Hepatocyte (in vitro differentiated cells): ENCODE measurements around the gene LRRC36. TPM values are rescaled to one million over a fixed set of nuclear protein-coding genes. Genes with fewer than 3 reads are reported as not detected.

ENCODE experiments used
- DNase-seq: peaks from one replicate; pipeline ENCODE4 v3.0.0-alpha.2; 2016; ENCODE audit warnings: low spot score
- H2AFZ ChIP-seq: fragments of 200-600 bp; sonication (generic); 2 replicates; pipeline ENCODE4 v1.6.0; 2016; ENCODE audit warnings: antibody characterized with exemption, mild to moderate bottlenecking
- H3K27ac ChIP-seq: fragments of 200-600 bp; sonication (generic); 2 replicates; pipeline ENCODE4 v1.5.1; 2016; ENCODE audit warnings: mild to moderate bottlenecking
- H3K27me3 ChIP-seq: fragments of 200-600 bp; sonication (generic); 2 replicates; pipeline ENCODE4 v1.6.1; 2016
- H3K36me3 ChIP-seq: fragments of 200-600 bp; sonication (generic); replicated peaks from 2 replicates; pipeline ENCODE4 v1.5.1; 2016; ENCODE audit warnings: low read depth; ENCODE audit not compliant: insufficient read depth
- H3K4me1 ChIP-seq: fragments of 200-600 bp; sonication (generic); 2 replicates; pipeline ENCODE4 v1.5.1; 2016; ENCODE audit warnings: mild to moderate bottlenecking, moderate library complexity; ENCODE audit not compliant: insufficient read depth
- H3K4me2 ChIP-seq: fragments of 200-600 bp; sonication (generic); 2 replicates; pipeline ENCODE4 v1.6.0; 2016
- H3K4me3 ChIP-seq: fragments of 200-600 bp; sonication (generic); 2 replicates; pipeline ENCODE4 v1.5.1; 2016; ENCODE audit warnings: mild to moderate bottlenecking
- H3K79me2 ChIP-seq: fragments of 200-600 bp; sonication (generic); 2 replicates; pipeline ENCODE4 v1.6.0; 2017; ENCODE audit warnings: mild to moderate bottlenecking
- H3K9me2 ChIP-seq: fragments of 200-600 bp; sonication (generic); replicated peaks from 2 replicates; pipeline ENCODE4 v1.6.0; 2017; ENCODE audit warnings: mild to moderate bottlenecking; ENCODE audit not compliant: insufficient read depth
- H3K9me3 ChIP-seq: fragments of 200-600 bp; sonication (generic); 2 replicates; pipeline ENCODE4 v1.5.1; 2016; ENCODE audit warnings: low read depth, mild to moderate bottlenecking
- H4K20me1 ChIP-seq: fragments of 200-600 bp; sonication (generic); 2 replicates; pipeline ENCODE4 v1.6.0; 2016; ENCODE audit warnings: mild to moderate bottlenecking; ENCODE audit not compliant: insufficient read depth, poor library complexity, severe bottlenecking
- CTCF ChIP-seq: fragments of 200-600 bp; sonication (generic); IDR thresholded peaks from 2 replicates; pipeline ENCODE4 v1.5.1; 2016; ENCODE audit warnings: antibody characterized with exemption, mild to moderate bottlenecking; ENCODE audit not compliant: poor library complexity
- EZH2 ChIP-seq: fragments of 200-600 bp; sonication (generic); IDR thresholded peaks from 2 replicates; pipeline ENCODE4 v1.6.1; 2016; ENCODE audit warnings: antibody characterized with exemption, mild to moderate bottlenecking, borderline replicate concordance
- EZH2phosphoT487 ChIP-seq: fragments of 200-600 bp; sonication (generic); IDR thresholded peaks from one replicate; pipeline ENCODE4 v1.6.1; 2018; ENCODE audit warnings: antibody characterized with exemption, mild to moderate bottlenecking, low read depth, moderate library complexity; ENCODE audit not compliant: unreplicated experiment, severe bottlenecking
- WGBS: methylation state at CpG from one replicate; pipeline ENCODE4 v1.1.6; 2016; ENCODE audit warnings: low lambda C conversion rate; ENCODE audit errors: missing lambda C conversion rate; 5-methylcytosine and 5-hydroxymethylcytosine counted together
- polyA plus RNA-seq: library from polyadenylated mRNA; unstranded; fragments of >200 nt; fragmentation: Nextera tagmentation; extraction: Ambion mirVana; gene quantifications from 2 replicates; pipeline ENCODE4 v1.2.1, GENCODE V29; 2016
- total RNA-seq: library from RNA; depleted of rRNA; stranded (reverse); fragments of >200 nt; gene quantifications from 2 replicates; pipeline ENCODE4 v1.2.3, GENCODE V29; 2014

LRRC36 gene
- total and polyA plus RNA-seq, 2 experiments from 2014 or later, result 0.23 to 0.69 TPM

- 66% methylated on average over 1 of the region's 1 CpG for WGBS
These were observed 52.0 kb downstream of the LRRC36 start for GRCh38 chr16:67378642-67379041.

GRCh38 chr16:67383284-67383683, 56.7 kb downstream of the LRRC36 start:
- WGBS, result 87% methylated on average over 3 of the region's 3 CpGs
- Histone ChIP-seq H3K9me3 (no peaks in the 10 kb centered on the region), H3K27ac (no peak overlapping the region), H3K27me3 (no peaks in the 10 kb centered on the region), H4K20me1 (no peaks in the 10 kb centered on the region), H3K36me3 (no peaks in the 10 kb centered on the region), H3K79me2 (no peaks in the 10 kb centered on the region), H3K4me3 (no peak overlapping the region), H3K9me2 (no peaks in the 10 kb centered on the region), H2AFZ (no peak overlapping the region), H3K4me1 (no peaks in the 10 kb centered on the region), H3K4me2 (no peak overlapping the region)
- no peak for TF ChIP-seq EZH2phosphoT487
- TF ChIP-seq EZH2, result no peak
- no peak for TF ChIP-seq CTCF
- DNase-seq, result no peak

More at GRCh38 chr16:67378642-67379041, 52.0 kb downstream of the LRRC36 start:
- H3K4me3 ChIP-seq, result no peak overlapping the region
- DNase-seq, result no peak
- no peaks in the 10 kb centered on the region for H3K36me3 ChIP-seq
- no peak for TF ChIP-seq EZH2
- TF ChIP-seq EZH2phosphoT487, result no peak
- no peak for TF ChIP-seq CTCF
- no peaks in the 10 kb centered on the region for H3K9me3 ChIP-seq
- H3K4me1 ChIP-seq, result no peaks in the 10 kb centered on the region
- H3K79me2 ChIP-seq, result no peaks in the 10 kb centered on the region
- H4K20me1 ChIP-seq, result no peaks in the 10 kb centered on the region
- H3K27me3 ChIP-seq, result no peaks in the 10 kb centered on the region
- no peak overlapping the region for H3K27ac ChIP-seq
- H2AFZ ChIP-seq, result no peak overlapping the region
- no peak overlapping the region for H3K4me2 ChIP-seq
- H3K9me2 ChIP-seq, result no peaks in the 10 kb centered on the region

- TF ChIP-seq CTCF (no peak), EZH2phosphoT487 (no peak), EZH2 (no peak)
- H3K4me2 ChIP-seq, result no peak overlapping the region
- no peak overlapping the region for H3K4me3 ChIP-seq
- H3K9me3 ChIP-seq, result no peaks in the 10 kb centered on the region
- no peak overlapping the region for H2AFZ ChIP-seq
- H3K27me3 ChIP-seq, result no peaks in the 10 kb centered on the region
- no peaks in the 10 kb centered on the region for H3K36me3 ChIP-seq
- DNase-seq, result no peak
- no peaks in the 10 kb centered on the region for H3K9me2 ChIP-seq
- H3K27ac ChIP-seq, result no peak overlapping the region
- H3K4me1 ChIP-seq, result no peaks in the 10 kb centered on the region
- no peaks in the 10 kb centered on the region for H4K20me1 ChIP-seq
- 84% methylated on average over 8 of the region's 8 CpGs for WGBS
- no peaks in the 10 kb centered on the region for H3K79me2 ChIP-seq
These were observed 58.3 kb downstream of the LRRC36 start for GRCh38 chr16:67384778-67385510.
